HCT116 (cell line): ENCODE results near the gene RNF34. TPM values are rescaled to one million over a fixed set of nuclear protein-coding genes. Genes with fewer than 3 reads are reported as not detected.

Experiments used
- ATAC-seq: fragments of 200-7000 bp; cut with Tn5 transposase; 2 replicates; pipeline ENCODE4 v1.9.1; 2020; ENCODE audit warnings: mild to moderate bottlenecking, moderate library complexity
- BruUV-seq: library from RNA; stranded (reverse); fragments of 400-500 nt; replicated peaks from 2 replicates; lab custom pipeline; 2021; lab: Mats Ljungman, UMichigan
- CTCF ChIA-PET: fragments of 300-600 bp; sonication (Branson Sonifier 250); formaldehyde crosslinking; loops from one replicate; lab custom pipeline; 2021; ENCODE audit warnings: antibody characterized with exemption; lab: Charles Lee
- POLR2A ChIA-PET: fragments of 300-600, 350-600 bp; sonication (Branson Sonifier 250); formaldehyde crosslinking; loops from one replicate; lab custom pipeline; 2021; ENCODE audit warnings: antibody characterized with exemption; lab: Charles Lee
- RAD21 ChIA-PET, 2 experiments: fragments of 300-600 bp; sonication (Branson Sonifier 250); formaldehyde crosslinking; loops; one replicate each; lab custom pipeline; 2023; ENCODE audit warnings: low total read pairs in 2 of 2; ENCODE audit not compliant: uncharacterized antibody in 2 of 2, unreplicated experiment in 2 of 2, low non-redundant PET in 1 of 2; lab: Charles Lee
- DNase-seq: peaks from one replicate; pipeline ENCODE4 v3.0.0-alpha.2; 2010; ENCODE audit warnings: low read depth, low spot score
- H2AFZ ChIP-seq: fragments of 200-600 bp; shearing (Covaris generic), sonication (generic); 2 replicates; pipeline ENCODE4 v1.6.1; 2017; ENCODE audit warnings: low read depth, mixed run types, mixed read lengths, antibody characterized with exemption, low read length; ENCODE audit not compliant: poor library complexity, severe bottlenecking
- H3K27ac ChIP-seq: 2 replicates; pipeline ENCODE4 v1.5.1; 2012; ENCODE audit warnings: low read depth, low read length
- H3K27me3 ChIP-seq: fragments of 200-600 bp; sonication (generic); 2 replicates; pipeline ENCODE4 v1.6.1; 2016; ENCODE audit warnings: mixed run types, low read length, mixed read lengths; ENCODE audit not compliant: insufficient read depth
- H3K36me3 ChIP-seq, 2 experiments: fragments of 200-500 bp in 1 of 2; fragments of 200-600 bp in 1 of 2; sonication (Bioruptor generic) in 1 of 2; sonication (generic) in 1 of 2; 2 replicates each; pipeline versions ENCODE4 v1.5.1 to v1.6.1; 2014 to 2016; ENCODE audit warnings: low read length in 2 of 2, inconsistent platforms in 1 of 2, mixed read lengths in 1 of 2, mixed run types in 1 of 2; ENCODE audit not compliant: insufficient read depth in 2 of 2, control insufficient read depth in 1 of 2
- H3K4me1 ChIP-seq, 2 experiments: fragments of 200-600 bp in 1 of 2; sonication (generic) in 1 of 2; 2 replicates each; pipeline versions ENCODE4 v1.5.1 to v1.6.1; 2012 to 2017; ENCODE audit warnings: low read length in 2 of 2, inconsistent platforms in 1 of 2, mild to moderate bottlenecking in 1 of 2, mixed read lengths in 1 of 2, mixed run types in 1 of 2, moderate library complexity in 1 of 2; ENCODE audit not compliant: insufficient read depth in 2 of 2, control insufficient read depth in 1 of 2
- H3K4me2 ChIP-seq: fragments of 200-600 bp; sonication (generic); 2 replicates; pipeline ENCODE4 v1.6.1; 2017; ENCODE audit warnings: mixed run types, low read length, mixed read lengths
- H3K4me3 ChIP-seq, 2 experiments: fragments of 200-600 bp in 1 of 2; sonication (generic) in 1 of 2; replicated peaks in 1 of 2; 2 replicates each; pipeline ENCODE4 v1.5.1; 2011 to 2016; ENCODE audit warnings: low read length in 2 of 2, control low read depth in 1 of 2, low read depth in 1 of 2, mild to moderate bottlenecking in 1 of 2, mixed read lengths in 1 of 2, mixed run types in 1 of 2
- H3K79me2 ChIP-seq: fragments of 200-600 bp; sonication (generic); 2 replicates; pipeline ENCODE4 v1.6.1; 2017; ENCODE audit warnings: mild to moderate bottlenecking, mixed run types, low read length, moderate library complexity, mixed read lengths; ENCODE audit not compliant: insufficient read depth
- H3K9ac ChIP-seq: fragments of 200-600 bp; sonication (generic); 2 replicates; pipeline ENCODE4 v1.6.1; 2016; ENCODE audit warnings: low read length, mixed read lengths
- H3K9me2 ChIP-seq: fragments of 200-600 bp; sonication (generic), shearing (Covaris generic); 2 replicates; pipeline ENCODE4 v1.6.1; 2017; ENCODE audit warnings: mixed run types, mild to moderate bottlenecking, moderate library complexity; ENCODE audit not compliant: insufficient read depth
- H3K9me3 ChIP-seq, 2 experiments: fragments of 200-500 bp in 1 of 2; fragments of 200-600 bp in 1 of 2; sonication (Bioruptor generic) in 1 of 2; sonication (generic) in 1 of 2; 2 replicates each; pipeline ENCODE4 v1.6.1; 2014 to 2017; ENCODE audit warnings: low read length in 2 of 2, mixed read lengths in 2 of 2, inconsistent platforms in 1 of 2, low read depth in 1 of 2, mild to moderate bottlenecking in 1 of 2, mixed run types in 1 of 2, moderate library complexity in 1 of 2; ENCODE audit not compliant: control insufficient read depth in 1 of 2, insufficient read depth in 1 of 2
- H4K20me1 ChIP-seq: fragments of 200-600 bp; sonication (generic), shearing (Covaris generic); 2 replicates; pipeline ENCODE4 v1.6.1; 2017; ENCODE audit warnings: mixed run types, mild to moderate bottlenecking, moderate library complexity; ENCODE audit not compliant: insufficient read depth
- CEBPB ChIP-seq: IDR thresholded peaks from 2 replicates; pipeline ENCODE4 v1.6.1; 2012; ENCODE audit warnings: low read depth
- EGR1 ChIP-seq: IDR thresholded peaks from 2 replicates; pipeline ENCODE4 v1.6.1; 2012; ENCODE audit warnings: low read depth
- ELF1 ChIP-seq: IDR thresholded peaks from 2 replicates; pipeline ENCODE4 v1.6.1; 2012; ENCODE audit warnings: low read depth, borderline replicate concordance
- JUND ChIP-seq: IDR thresholded peaks from 2 replicates; pipeline ENCODE4 v1.6.1; 2012
- POLR2A ChIP-seq: IDR thresholded peaks from 2 replicates; pipeline ENCODE4 v1.7.0; 2011; ENCODE audit warnings: borderline replicate concordance; ENCODE audit not compliant: insufficient read depth, insufficient read length; ENCODE audit errors: extremely low read depth
- RAD21 ChIP-seq: IDR thresholded peaks from 2 replicates; pipeline ENCODE4 v1.6.1; 2012; ENCODE audit warnings: low read depth, mild to moderate bottlenecking
- SP1 ChIP-seq: IDR thresholded peaks from 2 replicates; pipeline ENCODE4 v1.6.1; 2012; ENCODE audit warnings: low read depth
- SRF ChIP-seq: IDR thresholded peaks from 2 replicates; pipeline ENCODE4 v1.6.1; 2012; ENCODE audit warnings: low read depth
- intact Hi-C: fragments of 100-400 bp; cut with micrococcal nuclease; formaldehyde crosslinking; loops from 2 replicates; pipeline ENCODE4 v1.10.0; 2022
- total RNA-seq: library from RNA; stranded (reverse); gene quantifications from one replicate; pipeline ENCODE4 v1.2.1, GENCODE V29; 2021; ENCODE audit not compliant: unreplicated experiment
- TF ChIP-seq, protein P1 (sequence below): IDR thresholded peaks from 2 replicates; pipeline ENCODE4 v1.6.1; 2012
- TF ChIP-seq, protein P2 (sequence below): IDR thresholded peaks from 2 replicates; pipeline ENCODE4 v1.6.1; 2012; ENCODE audit warnings: low read depth
- TF ChIP-seq, protein P3 (sequence below): IDR thresholded peaks from 2 replicates; pipeline ENCODE4 v1.6.1; 2012

The RNF34 gene
- total RNA-seq, 1 experiment from 2014 or later, result 47.8 TPM

DNA sequence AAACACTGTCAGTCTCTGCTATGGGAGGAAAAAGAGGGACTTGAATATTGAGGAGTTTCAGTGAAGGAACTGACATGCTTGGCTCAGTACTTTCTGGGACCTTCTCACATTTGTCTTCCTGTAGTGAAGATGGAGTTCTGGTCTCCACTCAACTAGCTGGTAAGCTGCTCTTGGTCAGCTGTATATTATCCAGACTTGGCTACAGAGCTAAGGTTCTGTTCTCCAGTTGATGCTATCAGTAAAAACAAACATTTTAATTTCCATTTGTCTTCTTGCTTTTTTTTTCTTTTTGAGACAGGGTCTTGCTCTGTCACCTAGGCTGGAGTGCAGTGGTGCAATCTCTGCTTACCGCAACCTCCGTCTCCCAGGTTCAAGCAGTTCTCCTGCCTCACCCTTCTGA is 5.3 kb downstream of the RNF34 start:
- CTCF ChIA-PET, result no interaction called here
- H2AFZ ChIP-seq, result no peak overlapping the region

DNA sequence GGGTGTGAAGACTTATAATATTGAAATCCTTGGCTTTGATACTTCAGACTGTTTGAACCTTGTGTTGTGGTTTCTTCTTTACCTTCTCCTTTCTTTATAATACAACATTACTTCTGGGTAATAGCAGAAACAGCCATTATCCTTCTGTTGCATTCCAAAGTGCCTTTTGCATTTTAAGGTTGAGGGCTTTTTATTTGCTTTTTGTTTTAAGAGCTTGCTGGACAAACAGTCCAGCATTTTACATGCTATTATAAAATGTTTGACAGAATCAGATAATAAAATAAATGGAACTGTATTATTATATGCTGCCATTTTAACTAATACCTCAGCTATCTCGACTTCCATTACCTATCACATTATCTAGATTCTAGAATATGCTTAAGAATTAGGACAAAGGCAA is 14.0 kb downstream of the RNF34 start:
- no peak overlapping the region for H3K27ac ChIP-seq
- no peaks in the 10 kb centered on the region for H3K4me1 ChIP-seq
- no peak for DNase-seq
- RAD21 ChIA-PET, result no interaction called here
- TF ChIP-seq SP1 (no peak), ELF1 (no peak), SRF (no peak), CEBPB (no peak), JUND (no peak), RAD21 (no peak), EGR1 (no peak), POLR2A (no peak)
- TF ChIP-seq, protein P1, sequence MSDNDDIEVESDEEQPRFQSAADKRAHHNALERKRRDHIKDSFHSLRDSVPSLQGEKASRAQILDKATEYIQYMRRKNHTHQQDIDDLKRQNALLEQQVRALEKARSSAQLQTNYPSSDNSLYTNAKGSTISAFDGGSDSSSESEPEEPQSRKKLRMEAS, result no peak
- TF ChIP-seq, protein P2, sequence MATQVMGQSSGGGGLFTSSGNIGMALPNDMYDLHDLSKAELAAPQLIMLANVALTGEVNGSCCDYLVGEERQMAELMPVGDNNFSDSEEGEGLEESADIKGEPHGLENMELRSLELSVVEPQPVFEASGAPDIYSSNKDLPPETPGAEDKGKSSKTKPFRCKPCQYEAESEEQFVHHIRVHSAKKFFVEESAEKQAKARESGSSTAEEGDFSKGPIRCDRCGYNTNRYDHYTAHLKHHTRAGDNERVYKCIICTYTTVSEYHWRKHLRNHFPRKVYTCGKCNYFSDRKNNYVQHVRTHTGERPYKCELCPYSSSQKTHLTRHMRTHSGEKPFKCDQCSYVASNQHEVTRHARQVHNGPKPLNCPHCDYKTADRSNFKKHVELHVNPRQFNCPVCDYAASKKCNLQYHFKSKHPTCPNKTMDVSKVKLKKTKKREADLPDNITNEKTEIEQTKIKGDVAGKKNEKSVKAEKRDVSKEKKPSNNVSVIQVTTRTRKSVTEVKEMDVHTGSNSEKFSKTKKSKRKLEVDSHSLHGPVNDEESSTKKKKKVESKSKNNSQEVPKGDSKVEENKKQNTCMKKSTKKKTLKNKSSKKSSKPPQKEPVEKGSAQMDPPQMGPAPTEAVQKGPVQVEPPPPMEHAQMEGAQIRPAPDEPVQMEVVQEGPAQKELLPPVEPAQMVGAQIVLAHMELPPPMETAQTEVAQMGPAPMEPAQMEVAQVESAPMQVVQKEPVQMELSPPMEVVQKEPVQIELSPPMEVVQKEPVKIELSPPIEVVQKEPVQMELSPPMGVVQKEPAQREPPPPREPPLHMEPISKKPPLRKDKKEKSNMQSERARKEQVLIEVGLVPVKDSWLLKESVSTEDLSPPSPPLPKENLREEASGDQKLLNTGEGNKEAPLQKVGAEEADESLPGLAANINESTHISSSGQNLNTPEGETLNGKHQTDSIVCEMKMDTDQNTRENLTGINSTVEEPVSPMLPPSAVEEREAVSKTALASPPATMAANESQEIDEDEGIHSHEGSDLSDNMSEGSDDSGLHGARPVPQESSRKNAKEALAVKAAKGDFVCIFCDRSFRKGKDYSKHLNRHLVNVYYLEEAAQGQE, result no peak
- TF ChIP-seq, protein P3, sequence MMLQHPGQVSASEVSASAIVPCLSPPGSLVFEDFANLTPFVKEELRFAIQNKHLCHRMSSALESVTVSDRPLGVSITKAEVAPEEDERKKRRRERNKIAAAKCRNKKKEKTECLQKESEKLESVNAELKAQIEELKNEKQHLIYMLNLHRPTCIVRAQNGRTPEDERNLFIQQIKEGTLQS, result no peak
- TF ChIP-seq, all 23 proteins: peak for 0
- ChIA-PET CTCF (no interaction called here), POLR2A (interaction anchor here (0.8 kb wide), 1 partner anchor 13 kb away, joined by 3 read pairs; no protein-coding TSS in a partner anchor)
- Histone ChIP-seq H3K9ac (no peak overlapping the region), H2AFZ (no peak overlapping the region), H3K4me3 (no peak overlapping the region), H3K9me3 (no peaks in the 10 kb centered on the region), H4K20me1 (no peaks in the 10 kb centered on the region), H3K79me2 (peaks cover 54% of the 10 kb centered on the region), H3K4me2 (no peak overlapping the region), H3K27me3 (no peaks in the 10 kb centered on the region), H3K9me2 (no peaks in the 10 kb centered on the region), H3K36me3 (peaks cover 12 to 23% of the 10 kb centered on the region in 2 experiments; a peak in 3 of 4 replicates)
- no TSS peak for BruUV-seq
- no peak for ATAC-seq
- intact Hi-C loops, result no loop called here

More for the DNA sequence above, 5.3 kb downstream of the RNF34 start:
- H3K36me3 ChIP-seq, result peaks cover 14 to 15% of the 10 kb centered on the region in 2 experiments; a peak in 3 of 4 replicates
- H3K27ac ChIP-seq, result no peak overlapping the region
- BruUV-seq, result no TSS peak
- H3K79me2 ChIP-seq, result peaks cover 82% of the 10 kb centered on the region
- no peaks in the 10 kb centered on the region for H3K9me3 ChIP-seq
- H3K4me2 ChIP-seq, result no peak overlapping the region
- ATAC-seq (no peak), DNase-seq (no peak)
- no peak overlapping the region for H3K9ac ChIP-seq
- no peaks in the 10 kb centered on the region for H3K9me2 ChIP-seq
- H3K27me3 ChIP-seq, result no peaks in the 10 kb centered on the region
- H4K20me1 ChIP-seq, result no peaks in the 10 kb centered on the region
- ChIA-PET POLR2A (no interaction called here), RAD21 (no interaction called here)
- TF ChIP-seq SP1, result no peak
- TF ChIP-seq, all 23 proteins: peak for 0
- peaks cover 4 to 10% of the 10 kb centered on the region in 2 experiments; a peak in 3 of 4 replicates for H3K4me1 ChIP-seq
- intact Hi-C loops, result no loop called here
- H3K4me3 ChIP-seq, result no peak overlapping the region
